H1 (cell line): ENCODE results near the gene ZNF396. TPM values are rescaled to one million over a fixed set of nuclear protein-coding genes. Genes with fewer than 3 reads are reported as not detected.
A peak's percentile ranks its signal among the peaks of the same experiment; 100 is the strongest.

Source experiments
- CHD7 ChIP-seq: fragments of 300-600 bp; sonication (generic); IDR thresholded peaks from 2 replicates; pipeline ENCODE4 v1.7.1; 2012; ENCODE audit warnings: low read length, moderate library complexity, mild to moderate bottlenecking, inconsistent platforms; ENCODE audit not compliant: insufficient replicate concordance
- CTCF ChIP-seq, 3 experiments: IDR thresholded peaks; 1 replicate in 2 of 3; 2 replicates in 1 of 3; pipeline versions ENCODE4 v1.5.1 to v1.6.1; 2011; ENCODE audit warnings: low read length in 3 of 3, mild to moderate bottlenecking in 3 of 3, inconsistent platforms in 2 of 3, low read depth in 1 of 3, moderate library complexity in 1 of 3; ENCODE audit not compliant: insufficient read depth in 1 of 3; ENCODE audit errors: control extremely low read depth in 1 of 3
- KDM1A ChIP-seq: fragments of 200-600, 300-600 bp; sonication (generic); IDR thresholded peaks from 2 replicates; pipeline ENCODE4 v1.7.1; 2016; ENCODE audit warnings: mild to moderate bottlenecking, low read length, borderline replicate concordance
- SIN3A ChIP-seq, 2 experiments: IDR thresholded peaks in 1 of 2; conservative IDR thresholded peaks in 1 of 2; 2 replicates each; pipeline ENCODE4 v1.6.1; 2011 to 2012; ENCODE audit warnings: low read length in 2 of 2, improper control_type of control experiment in 1 of 2, low read depth in 1 of 2, mild to moderate bottlenecking in 1 of 2
- SRF ChIP-seq: IDR thresholded peaks from 2 replicates; pipeline ENCODE4 v1.6.1; 2011; ENCODE audit warnings: mild to moderate bottlenecking, low read depth, low read length, moderate library complexity
- TCF12 ChIP-seq: IDR thresholded peaks from 2 replicates; pipeline ENCODE4 v1.6.1; 2011; ENCODE audit warnings: low read depth, mild to moderate bottlenecking, low read length
- USF2 ChIP-seq: IDR thresholded peaks from 2 replicates; pipeline ENCODE4 v1.6.1; 2011; ENCODE audit warnings: low read length, improper control_type of control experiment
- polyA plus RNA-seq, 7 experiments: library from polyadenylated mRNA; depleted of rRNA in 3 of 7; stranded (reverse) in 5 of 7; unstranded in 2 of 7; fragments of >200 nt in 5 of 7; fragments of 200-250 nt in 2 of 7; gene quantifications; 1 replicate in 5 of 7; 2 replicates in 1 of 7; 4 replicates in 1 of 7; pipeline versions ENCODE4 v1.2.1 to v1.2.3, GENCODE V29; 2011 to 2013; ENCODE audit warnings: missing spikeins in 2 of 7, mixed read lengths in 2 of 7
- total RNA-seq: library from RNA; stranded (reverse); fragmentation: NEBNext Ultra II Directional; extraction: Animal tissue kit (Norgen Biotek cat#: 25700); gene quantifications from 2 replicates; pipeline ENCODE4 v1.2.1, GENCODE V29; 2021

ZNF396 gene
- total and polyA plus RNA-seq, 2 of the 8 experiments (the other 6 are each of a cell fraction or from before 2014, with no cell fraction given), result 0.44 to 0.74 TPM

GRCh38 chr18:35386600-35387100 lies 9.5 kb upstream of the ZNF396 start (continued):
- TF ChIP-seq CHD7 (no peak), SIN3A (conservative IDR thresholded peaks at IDR 0.05 in 1 of 2, IDR thresholded peaks at IDR 0.05 in 1 of 2; ENCODE audit: low read depth in 1 of 2, low read length in 2 of 2) (no peak), KDM1A (no peak), CTCF (IDR thresholded peaks at IDR 0.05; ENCODE audit: control extremely low read depth in 1 of 3, insufficient read depth in 1 of 3, low read depth in 1 of 3, low read length in 3 of 3) (peak; percentile 59 to 92 (median 85)), USF2 (no peak), TCF12 (no peak), SRF (no peak)
